ENCODE data around the gene PLPP4. TPM values are rescaled to one million over a fixed set of nuclear protein-coding genes. Genes with fewer than 3 reads are reported as not detected.

Gene PLPP4
- polyA plus RNA-seq, 1 donor from 2014 or later: 4.4 TPM

GRCh38 chr10:120521880-120522279 lies 64.9 kb downstream of the PLPP4 start:
- Histone ChIP-seq H3K9ac (ENCODE audit: low read length) (no peak overlapping the region), H3K79me2 (replicated peaks; ENCODE audit: insufficient read depth, low read length) (no peaks in the 10 kb centered on the region), H3F3A (ENCODE audit: insufficient read depth, low read length, poor library complexity, severe bottlenecking) (no peaks in the 10 kb centered on the region), H3K36me3 (ENCODE audit: insufficient read depth, low read length) (no peaks in the 10 kb centered on the region), H3K9me3 (ENCODE audit: low read length) (no peaks in the 10 kb centered on the region), H4K20me1 (ENCODE audit: insufficient read depth) (no peaks in the 10 kb centered on the region), H3K9me2 (ENCODE audit: insufficient read depth, low read length) (no peaks in the 10 kb centered on the region), H3K27ac (ENCODE audit: low read length) (no peak overlapping the region), H2AFZ (ENCODE audit: low read depth, low read length) (no peak overlapping the region), H3K4me3 (ENCODE audit: low read length) (no peak overlapping the region), H3K27me3 (ENCODE audit: insufficient read depth, low read depth, low read length) (no peaks in the 10 kb centered on the region), H3K4me2 (ENCODE audit: low read length) (no peak overlapping the region)
- TF ChIP-seq REST (IDR thresholded peaks at IDR 0.05; ENCODE audit: borderline replicate concordance): no peak
- TF ChIP-seq SMC3 (conservative IDR thresholded peaks at IDR 0.05; ENCODE audit: poor library complexity): no peak
- TF ChIP-seq RAD21 (conservative IDR thresholded peaks at IDR 0.05): no peak
- TF ChIP-seq MXI1 (conservative IDR thresholded peaks at IDR 0.05; ENCODE audit: poor library complexity, severe bottlenecking): no peak

GRCh38 chr10:120527691-120528090 lies 70.7 kb downstream of the PLPP4 start:
- H3K27me3 ChIP-seq (ENCODE audit: insufficient read depth, low read depth, low read length): no peaks in the 10 kb centered on the region
- TF ChIP-seq POLR2AphosphoS5 (IDR thresholded peaks at IDR 0.05): no peak
- TF ChIP-seq RAD21 (conservative IDR thresholded peaks at IDR 0.05): no peak
- no peak for TF ChIP-seq REST (IDR thresholded peaks at IDR 0.05; ENCODE audit: borderline replicate concordance)
- no peak for TF ChIP-seq MXI1 (conservative IDR thresholded peaks at IDR 0.05; ENCODE audit: poor library complexity, severe bottlenecking)
- no peak for TF ChIP-seq SMC3 (conservative IDR thresholded peaks at IDR 0.05; ENCODE audit: poor library complexity)
- no peak for TF ChIP-seq CTCF (IDR thresholded peaks at IDR 0.05; ENCODE audit: poor library complexity, severe bottlenecking)
- TF ChIP-seq EZH2 (IDR thresholded peaks at IDR 0.05; ENCODE audit: borderline replicate concordance, insufficient read depth, low read length, poor library complexity, severe bottlenecking): no peak
- no peak for TF ChIP-seq TAF1 (IDR thresholded peaks at IDR 0.05; ENCODE audit: low read depth)
- no peak for TF ChIP-seq EP300 (conservative IDR thresholded peaks at IDR 0.05; ENCODE audit: poor library complexity, severe bottlenecking)
- no peaks in the 10 kb centered on the region for H3F3A ChIP-seq (ENCODE audit: insufficient read depth, low read length, poor library complexity, severe bottlenecking)
- no peak overlapping the region for H2AFZ ChIP-seq (ENCODE audit: low read depth, low read length)
- H3K79me2 ChIP-seq (replicated peaks; ENCODE audit: insufficient read depth, low read length): no peaks in the 10 kb centered on the region
- H3K27ac ChIP-seq (ENCODE audit: low read length): no peak overlapping the region
- H3K9me2 ChIP-seq (ENCODE audit: insufficient read depth, low read length): no peaks in the 10 kb centered on the region
- no peak overlapping the region for H3K4me2 ChIP-seq (ENCODE audit: low read length)
- no peak overlapping the region for H3K9ac ChIP-seq (ENCODE audit: low read length)
- H4K20me1 ChIP-seq (ENCODE audit: insufficient read depth): no peaks in the 10 kb centered on the region
- no peak overlapping the region for H3K4me3 ChIP-seq (ENCODE audit: low read length)
- no peaks in the 10 kb centered on the region for H3K36me3 ChIP-seq (ENCODE audit: insufficient read depth, low read length)
- no peaks in the 10 kb centered on the region for H3K9me3 ChIP-seq (ENCODE audit: low read length)

Data from neural cell (in vitro differentiated cells).